GM12878 (cell line): ENCODE data around the gene PADI3. TPM values are rescaled to one million over a fixed set of nuclear protein-coding genes. Genes with fewer than 3 reads are reported as not detected.

Experiments
- ATAC-seq: fragments of 200-7000 bp; cut with Tn5 transposase; 3 replicates; pipeline ENCODE4 v1.9.1; 2020; ENCODE audit warnings: mild to moderate bottlenecking, moderate library complexity
- BruUV-seq: library from RNA; stranded (reverse); fragments of 400-500 nt; replicated peaks from 2 replicates; lab custom pipeline; 2021; lab: Mats Ljungman, UMichigan
- CTCF ChIA-PET: fragments of 300-600 bp; sonication (Branson Sonifier 250); formaldehyde crosslinking; extraction: SDS; loops from one replicate; lab custom pipeline; 2021; ENCODE audit warnings: inconsistent platforms; lab: Yijun Ruan, JAX
- POLR2A ChIA-PET: fragments of 350-600 bp; formaldehyde crosslinking; extraction: SDS; loops from one replicate; lab custom pipeline; 2021; ENCODE audit warnings: inconsistent platforms; lab: Charles Lee
- RAD21 ChIA-PET: fragments of 300-600 bp; sonication (Branson Sonifier 250); formaldehyde crosslinking; loops from one replicate; lab custom pipeline; 2023; ENCODE audit warnings: antibody characterized with exemption; ENCODE audit not compliant: unreplicated experiment; lab: Charles Lee
- SMC1A ChIA-PET: fragments of 300-600 bp; sonication (Branson Sonifier 250); formaldehyde crosslinking; loops from one replicate; lab custom pipeline; 2023; ENCODE audit not compliant: unreplicated experiment, uncharacterized antibody; lab: Charles Lee
- DNase-seq: peaks from one replicate; pipeline ENCODE4 v3.0.0-alpha.2; 2011; ENCODE audit warnings: low read depth, low spot score
- FAIRE-seq: peaks from 3 replicates; lab custom pipeline; 2011; peaks lifted over from hg19 to GRCh38; lab: Jason Lieb, UNC
- H2AFZ ChIP-seq: 2 replicates; pipeline ENCODE4 v1.6.0; 2011; ENCODE audit warnings: low read depth, low read length, control low read depth; ENCODE audit not compliant: control insufficient read depth
- H3K27ac ChIP-seq: 2 replicates; pipeline ENCODE4 v1.5.1; 2011; ENCODE audit warnings: control low read depth; ENCODE audit not compliant: control insufficient read depth, insufficient read depth
- H3K27me3 ChIP-seq, 2 experiments: replicated peaks in 1 of 2; 2 replicates each; pipeline versions ENCODE4 v1.6.0 to v1.6.1; 2011; ENCODE audit warnings: low read length in 1 of 2; ENCODE audit not compliant: control insufficient read depth in 2 of 2, insufficient read depth in 2 of 2
- H3K36me3 ChIP-seq, 2 experiments: 2 replicates each; pipeline ENCODE4 v1.5.1; 2011; ENCODE audit warnings: low read length in 1 of 2; ENCODE audit not compliant: control insufficient read depth in 2 of 2, insufficient read depth in 2 of 2
- H3K4me1 ChIP-seq: 2 replicates; pipeline ENCODE4 v1.6.1; 2011; ENCODE audit warnings: mild to moderate bottlenecking, low read length, moderate library complexity, mixed read lengths; ENCODE audit not compliant: control insufficient read depth, insufficient read depth
- H3K4me2 ChIP-seq: 2 replicates; pipeline ENCODE4 v1.6.0; 2011; ENCODE audit warnings: control low read depth; ENCODE audit not compliant: control insufficient read depth, insufficient read depth
- H3K4me3 ChIP-seq: fragments of 200-600 bp; sonication (generic); 2 replicates; pipeline ENCODE4 v1.5.1; 2016
- H3K79me2 ChIP-seq: 2 replicates; pipeline ENCODE4 v1.6.0; 2011; ENCODE audit warnings: low read length; ENCODE audit not compliant: control insufficient read depth, insufficient read depth
- H3K9ac ChIP-seq: 2 replicates; pipeline ENCODE4 v1.8.0; 2011; ENCODE audit warnings: low read length, control low read depth, mixed read lengths; ENCODE audit not compliant: control insufficient read depth, insufficient read depth
- H3K9me3 ChIP-seq: replicated peaks from 3 replicates; pipeline ENCODE4 v1.5.1; 2011; ENCODE audit warnings: mild to moderate bottlenecking, low read length; ENCODE audit not compliant: control insufficient read depth, insufficient read depth
- H4K20me1 ChIP-seq: 2 replicates; pipeline ENCODE4 v1.6.0; 2011; ENCODE audit not compliant: control insufficient read depth, insufficient read depth
- HCFC1 ChIP-seq: fragments of 150-350 bp; IDR thresholded peaks from 2 replicates; pipeline ENCODE4 v1.6.1; 2014; ENCODE audit warnings: low read length
- KLF5 ChIP-seq: fragments of 450-650 bp; IDR thresholded peaks from 2 replicates; pipeline ENCODE4 v1.6.1; 2014; ENCODE audit warnings: mild to moderate bottlenecking; ENCODE audit not compliant: partially characterized antibody
- NKRF ChIP-seq: fragments of 450-650 bp; conservative IDR thresholded peaks from 2 replicates; pipeline ENCODE4 v1.6.1; 2017; ENCODE audit warnings: mild to moderate bottlenecking, moderate library complexity
- NR2F1 ChIP-seq: fragments of 450-650 bp; conservative IDR thresholded peaks from 2 replicates; pipeline ENCODE4 v1.6.1; 2017; ENCODE audit warnings: mild to moderate bottlenecking
- POU2F2 ChIP-seq: IDR thresholded peaks from 3 replicates; pipeline ENCODE4 v1.6.1; 2011; ENCODE audit warnings: low read depth, mild to moderate bottlenecking, low read length, borderline replicate concordance
- SP1 ChIP-seq: IDR thresholded peaks from one replicate; pipeline ENCODE4 v1.6.1; 2011; ENCODE audit warnings: low read depth, low read length
- SUPT20H ChIP-seq: IDR thresholded peaks from 2 replicates; pipeline ENCODE4 v1.6.1; 2011; ENCODE audit warnings: low read depth, mild to moderate bottlenecking, low read length, moderate library complexity, borderline replicate concordance; ENCODE audit not compliant: control insufficient read depth
- TCF7 ChIP-seq: IDR thresholded peaks from 2 replicates; pipeline ENCODE4 v1.6.1; 2014; ENCODE audit warnings: antibody characterized with exemption, borderline replicate concordance
- WGBS: methylation state at CpG from one replicate; pipeline ENCODE4 v1.1.6; 2016; ENCODE audit warnings: low lambda C conversion rate; ENCODE audit not compliant: insufficient replicate concordance, insufficient coverage; ENCODE audit errors: missing lambda C conversion rate; 5-methylcytosine and 5-hydroxymethylcytosine counted together
- in situ Hi-C: fragments of 300-500 bp; cut with MboI; formaldehyde crosslinking; loops from 9 replicates; pipeline ENCODE4 v1.14.3; 2018; ENCODE audit warnings: mixed read lengths
- intact Hi-C: fragments of 100-400 bp; cut with micrococcal nuclease; formaldehyde crosslinking; loops from one replicate; pipeline ENCODE4 v1.14.2; 2022; ENCODE audit not compliant: unreplicated experiment
- polyA plus RNA-seq, 11 experiments: library from polyadenylated mRNA; depleted of rRNA in 4 of 11; unstranded in 6 of 11; stranded (reverse) in 5 of 11; fragments of >200 nt; fragmentation: Nextera tagmentation in 4 of 11; fragmentation: Illumina TruSeq in 1 of 11; extraction: Ambion mirVana in 4 of 11; extraction: Trizol in 1 of 11; gene quantifications; 1 replicate in 1 of 11; 2 replicates in 10 of 11; pipeline versions ENCODE4 v1.2.1 to v1.2.3, GENCODE V29; 2011 to 2016; ENCODE audit warnings: inconsistent platforms in 2 of 11, missing spikeins in 2 of 11, low read depth in 1 of 11
- total RNA-seq, 4 experiments: library from RNA; depleted of rRNA in 3 of 4; stranded (reverse); fragments of >200 nt in 3 of 4; fragmentation: Illumina TruSeq in 1 of 4; extraction: Trizol in 1 of 4; gene quantifications; 2 replicates each; pipeline versions ENCODE4 v1.2.1 to v1.2.3, GENCODE V29; 2013 to 2021

The PADI3 gene
- total and polyA plus RNA-seq, 10 of the 15 experiments (the other 5 are each of a cell fraction or from before 2014, with no cell fraction given), result 0.01 TPM; not detected in 9

DNA sequence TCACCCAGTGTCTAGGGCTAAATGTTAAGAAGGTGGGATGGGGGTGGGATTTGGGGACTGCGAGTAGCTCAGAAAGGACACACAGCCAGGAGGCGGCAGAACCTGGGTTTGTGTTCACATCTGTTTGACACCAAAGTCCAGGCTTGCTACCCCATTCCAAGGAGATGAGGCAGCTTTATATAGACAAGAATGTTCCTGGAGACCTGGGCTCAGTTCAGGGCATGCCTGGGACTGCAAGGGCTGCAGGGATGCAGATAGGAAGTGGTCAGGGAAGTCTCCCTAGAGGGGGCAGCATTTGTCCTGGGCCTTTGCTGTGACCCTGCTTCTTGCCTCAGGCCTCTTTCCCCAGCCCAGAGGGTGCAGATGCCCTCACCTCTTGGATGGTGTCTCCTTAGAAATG lies 16.3 kb downstream of the PADI3 start:
- Histone ChIP-seq H2AFZ (no peak overlapping the region), H3K79me2 (no peaks in the 10 kb centered on the region), H3K9ac (no peak overlapping the region), H3K4me2 (no peak overlapping the region), H4K20me1 (no peaks in the 10 kb centered on the region), H3K9me3 (no peaks in the 10 kb centered on the region), H3K4me1 (no peaks in the 10 kb centered on the region), H3K27ac (no peak overlapping the region), H3K27me3 (no peaks in the 10 kb centered on the region), H3K36me3 (no peaks in the 10 kb centered on the region), H3K4me3 (no peak overlapping the region)
- TF ChIP-seq SUPT20H (no peak), KLF5 (no peak), HCFC1 (no peak), TCF7 (no peak), NR2F1 (no peak), SP1 (no peak), POU2F2 (no peak), NKRF (no peak)
- ChIA-PET RAD21 (no interaction called here), POLR2A (no interaction called here), CTCF (no interaction called here), SMC1A (no interaction called here)
- ATAC-seq (no peak), DNase-seq (no peak), FAIRE-seq (no peak)
- in situ Hi-C loops, result no loop called here
- BruUV-seq, result no TSS peak
- 73% methylated on average over 2 of the region's 2 CpGs for WGBS
- intact Hi-C loops, result no loop called here
